HEK293 (cell line): Measurements from ENCODE around the gene TPD52L1.

Source experiments
- CTCF ChIA-PET: fragments of 350-600 bp; formaldehyde crosslinking; extraction: SDS; loops from one replicate; lab custom pipeline; 2021; ENCODE audit warnings: antibody characterized with exemption; lab: Yijun Ruan, JAX
- POLR2A ChIA-PET: fragments of 300-600 bp; formaldehyde crosslinking; extraction: SDS; loops from one replicate; lab custom pipeline; 2020; ENCODE audit warnings: antibody characterized with exemption, inconsistent platforms; lab: Yijun Ruan, JAX
- H3K27ac ChIP-seq: fragments of 200-500 bp; sonication (Bioruptor generic); 2 replicates; pipeline ENCODE4 v1.5.1; 2014; ENCODE audit warnings: low read depth, low read length, control low read depth, inconsistent platforms; ENCODE audit errors: extremely low read depth
- H3K36me3 ChIP-seq, 2 experiments: fragments of 200-500 bp in 1 of 2; sonication (Bioruptor generic) in 1 of 2; 1 replicate in 1 of 2; 2 replicates in 1 of 2; pipeline ENCODE4 v1.5.1; 2014 to 2017; ENCODE audit warnings: inconsistent platforms in 2 of 2, low read length in 2 of 2; ENCODE audit not compliant: control insufficient read depth in 2 of 2, insufficient read depth in 1 of 2
- H3K4me1 ChIP-seq: fragments of 200-500 bp; sonication (Bioruptor generic); 2 replicates; pipeline ENCODE4 v1.5.1; 2014; ENCODE audit warnings: mild to moderate bottlenecking, low read length, inconsistent platforms; ENCODE audit not compliant: control insufficient read depth, insufficient read depth
- H3K4me3 ChIP-seq: 2 replicates; pipeline ENCODE4 v1.5.1; 2011; ENCODE audit warnings: low read depth, mild to moderate bottlenecking, control low read depth, low read length, moderate library complexity
- H3K9me3 ChIP-seq: fragments of 200-500 bp; sonication (Bioruptor generic); 2 replicates; pipeline ENCODE4 v1.5.1; 2014; ENCODE audit warnings: low read depth, low read length, inconsistent platforms; ENCODE audit not compliant: control insufficient read depth, insufficient read depth
- GLI4 ChIP-seq: fragments of 450-650 bp; formaldehyde crosslinking; IDR thresholded peaks from 2 replicates; pipeline ENCODE4 v1.5.1; 2016; ENCODE audit warnings: missing biosample characterization, missing genetic modification characterization
- KLF8 ChIP-seq: fragments of 450-650 bp; formaldehyde crosslinking; IDR thresholded peaks from 2 replicates; pipeline ENCODE4 v1.5.1; 2016; ENCODE audit warnings: missing biosample characterization, missing genetic modification characterization
- PRDM4 ChIP-seq: fragments of 450-650 bp; formaldehyde crosslinking; IDR thresholded peaks from 2 replicates; pipeline ENCODE4 v1.5.1; 2017; ENCODE audit warnings: missing biosample characterization, missing genetic modification characterization
- SP2 ChIP-seq: fragments of 450-650 bp; formaldehyde crosslinking; IDR thresholded peaks from 2 replicates; pipeline ENCODE4 v1.5.1; 2016; ENCODE audit warnings: missing biosample characterization, missing genetic modification characterization
- ZBTB8A ChIP-seq: fragments of 450-650 bp; formaldehyde crosslinking; IDR thresholded peaks from 2 replicates; pipeline ENCODE4 v1.5.1; 2016; ENCODE audit warnings: missing biosample characterization, missing genetic modification characterization
- ZNF133 ChIP-seq: fragments of 450-650 bp; formaldehyde crosslinking; IDR thresholded peaks from 2 replicates; pipeline ENCODE4 v1.5.1; 2016; ENCODE audit warnings: missing biosample characterization, missing genetic modification characterization
- ZNF140 ChIP-seq: fragments of 450-650 bp; formaldehyde crosslinking; IDR thresholded peaks from 2 replicates; pipeline ENCODE4 v1.5.1; 2016; ENCODE audit warnings: missing biosample characterization, missing genetic modification characterization
- ZNF211 ChIP-seq: fragments of 450-650 bp; formaldehyde crosslinking; IDR thresholded peaks from 2 replicates; pipeline ENCODE4 v1.5.1; 2016; ENCODE audit warnings: low read depth, missing biosample characterization, missing genetic modification characterization
- ZNF248 ChIP-seq: fragments of 450-650 bp; formaldehyde crosslinking; IDR thresholded peaks from 2 replicates; pipeline ENCODE4 v1.5.1; 2017; ENCODE audit warnings: missing biosample characterization, missing genetic modification characterization
- ZNF350 ChIP-seq: fragments of 450-650 bp; formaldehyde crosslinking; IDR thresholded peaks from 2 replicates; pipeline ENCODE4 v1.5.0; 2017; ENCODE audit warnings: missing biosample characterization, mild to moderate bottlenecking, missing genetic modification characterization
- ZNF362 ChIP-seq: fragments of 450-650 bp; formaldehyde crosslinking; IDR thresholded peaks from 2 replicates; pipeline ENCODE4 v1.5.1; 2016; ENCODE audit warnings: missing biosample characterization, missing genetic modification characterization
- ZNF555 ChIP-seq: fragments of 450-650 bp; formaldehyde crosslinking; conservative IDR thresholded peaks from 2 replicates; pipeline ENCODE4 v1.5.1; 2017; ENCODE audit warnings: missing biosample characterization, mild to moderate bottlenecking, missing genetic modification characterization, inconsistent platforms
- ZNF624 ChIP-seq: fragments of 450-650 bp; formaldehyde crosslinking; IDR thresholded peaks from 2 replicates; pipeline ENCODE4 v1.5.1; 2017; ENCODE audit warnings: missing biosample characterization, missing genetic modification characterization
- ZNF658 ChIP-seq: fragments of 450-650 bp; formaldehyde crosslinking; IDR thresholded peaks from 2 replicates; pipeline ENCODE4; 2016; ENCODE audit warnings: missing biosample characterization, missing genetic modification characterization
- ZNF701 ChIP-seq: fragments of 450-650 bp; formaldehyde crosslinking; IDR thresholded peaks from 2 replicates; pipeline ENCODE4 v1.5.1; 2016; ENCODE audit warnings: missing biosample characterization, missing genetic modification characterization
- ZNF768 ChIP-seq: fragments of 450-650 bp; formaldehyde crosslinking; IDR thresholded peaks from 2 replicates; pipeline ENCODE4 v1.5.1; 2018; ENCODE audit warnings: missing biosample characterization, mild to moderate bottlenecking, missing genetic modification characterization
- ZNF776 ChIP-seq: fragments of 450-650 bp; formaldehyde crosslinking; IDR thresholded peaks from 2 replicates; pipeline ENCODE4 v1.5.0; 2017; ENCODE audit warnings: missing biosample characterization, missing genetic modification characterization, borderline replicate concordance
- TF ChIP-seq, protein P1 (sequence below): fragments of 450-650 bp; formaldehyde crosslinking; IDR thresholded peaks from 2 replicates; pipeline ENCODE4 v1.5.1; 2016; ENCODE audit warnings: missing biosample characterization, missing genetic modification characterization
- TF ChIP-seq, protein P2 (sequence below): fragments of 450-650 bp; formaldehyde crosslinking; IDR thresholded peaks from 2 replicates; pipeline ENCODE4 v1.5.1; 2017; ENCODE audit warnings: missing biosample characterization, missing genetic modification characterization
- TF ChIP-seq, protein P3 (sequence below): fragments of 450-650 bp; formaldehyde crosslinking; IDR thresholded peaks from 2 replicates; pipeline ENCODE4 v1.5.1; 2016; ENCODE audit warnings: missing biosample characterization, missing genetic modification characterization, borderline replicate concordance

Gene TPD52L1

DNA sequence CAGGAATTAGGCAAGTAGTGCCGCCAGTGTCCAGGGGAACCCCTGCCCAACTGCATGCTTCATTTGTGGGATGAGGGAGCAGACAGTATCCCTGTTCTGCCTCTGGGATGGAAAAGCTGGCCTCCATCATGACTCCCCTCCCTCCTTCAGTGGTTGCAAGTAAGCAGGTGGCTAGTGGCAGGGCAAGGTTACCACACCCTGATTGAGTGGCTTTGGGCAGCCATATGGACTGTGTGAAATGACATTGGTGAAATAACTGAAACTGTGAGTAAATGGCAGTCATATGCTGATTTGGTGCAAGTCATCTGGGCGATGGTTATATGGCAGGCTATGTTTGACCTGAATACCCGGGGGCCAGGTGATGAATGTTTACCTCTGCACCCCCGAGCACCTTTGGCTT, 115.2 kb downstream of the TPD52L1 start (continued):
- TF ChIP-seq ZNF555 (tag by site-specific recombination) = no peak

- Histone ChIP-seq H3K4me3 (no peak overlapping the region), H3K9me3 (no peaks in the 10 kb centered on the region), H3K36me3 (peaks cover 0 to 45% of the 10 kb centered on the region in 2 experiments; a peak in 1 of 3 replicates), H3K4me1 (no peaks in the 10 kb centered on the region), H3K27ac (no peak overlapping the region)
- TF ChIP-seq GLI4 (tag by site-specific recombination) = no peak
- TF ChIP-seq ZNF658 = no peak
- TF ChIP-seq ZNF211 (tag by site-specific recombination) = no peak
- TF ChIP-seq ZNF624 (tag by site-specific recombination) = no peak
- no peak for TF ChIP-seq PRDM4 (tag by site-specific recombination)
- CTCF ChIA-PET = interaction anchor here (1.0 kb wide), 1 partner anchor 78 kb away, joined by 3 read pairs; no protein-coding TSS in a partner anchor
- POLR2A ChIA-PET = no interaction called here
Observed at GRCh38 chr6:125269328-125269985, 115.9 kb downstream of the TPD52L1 start.

- Histone ChIP-seq H3K4me3 (no peak overlapping the region), H3K4me1 (no peaks in the 10 kb centered on the region), H3K9me3 (no peaks in the 10 kb centered on the region), H3K36me3 (peaks cover 0 to 53% of the 10 kb centered on the region in 2 experiments; a peak in 2 of 3 replicates), H3K27ac (no peak overlapping the region)
- TF ChIP-seq ZNF133 (tag by site-specific recombination) = no peak
- TF ChIP-seq, protein P1, sequence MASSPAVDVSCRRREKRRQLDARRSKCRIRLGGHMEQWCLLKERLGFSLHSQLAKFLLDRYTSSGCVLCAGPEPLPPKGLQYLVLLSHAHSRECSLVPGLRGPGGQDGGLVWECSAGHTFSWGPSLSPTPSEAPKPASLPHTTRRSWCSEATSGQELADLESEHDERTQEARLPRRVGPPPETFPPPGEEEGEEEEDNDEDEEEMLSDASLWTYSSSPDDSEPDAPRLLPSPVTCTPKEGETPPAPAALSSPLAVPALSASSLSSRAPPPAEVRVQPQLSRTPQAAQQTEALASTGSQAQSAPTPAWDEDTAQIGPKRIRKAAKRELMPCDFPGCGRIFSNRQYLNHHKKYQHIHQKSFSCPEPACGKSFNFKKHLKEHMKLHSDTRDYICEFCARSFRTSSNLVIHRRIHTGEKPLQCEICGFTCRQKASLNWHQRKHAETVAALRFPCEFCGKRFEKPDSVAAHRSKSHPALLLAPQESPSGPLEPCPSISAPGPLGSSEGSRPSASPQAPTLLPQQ (tag by site-specific recombination) = no peak
- no peak for TF ChIP-seq ZNF350 (tag by site-specific recombination)
- no peak for TF ChIP-seq SP2 (tag by site-specific recombination)
- CTCF ChIA-PET = interaction anchor here (0.7 kb wide), 1 partner anchor 26 kb away, joined by 3 read pairs; no protein-coding TSS in a partner anchor
- POLR2A ChIA-PET = no interaction called here
Observed at GRCh38 chr6:125270380-125270779, 116.8 kb downstream of the TPD52L1 start.

GRCh38 chr6:125271486-125272159, 118.0 kb downstream of the TPD52L1 start:
- Histone ChIP-seq H3K9me3 (no peaks in the 10 kb centered on the region), H3K4me1 (no peaks in the 10 kb centered on the region), H3K27ac (no peak overlapping the region), H3K36me3 (peaks cover 0 to 65% of the 10 kb centered on the region in 2 experiments; a peak in 2 of 3 replicates), H3K4me3 (no peak overlapping the region)
- POLR2A ChIA-PET = no interaction called here
- TF ChIP-seq ZNF768 (tag by site-specific recombination) (no peak), ZNF362 (tag by site-specific recombination) (no peak), ZNF658 (no peak), KLF8 (no peak), ZNF701 (tag by site-specific recombination) (no peak), ZBTB8A (no peak), ZNF248 (no peak), ZNF776 (tag by site-specific recombination) (no peak), ZNF140 (no peak)
- TF ChIP-seq, protein P2, sequence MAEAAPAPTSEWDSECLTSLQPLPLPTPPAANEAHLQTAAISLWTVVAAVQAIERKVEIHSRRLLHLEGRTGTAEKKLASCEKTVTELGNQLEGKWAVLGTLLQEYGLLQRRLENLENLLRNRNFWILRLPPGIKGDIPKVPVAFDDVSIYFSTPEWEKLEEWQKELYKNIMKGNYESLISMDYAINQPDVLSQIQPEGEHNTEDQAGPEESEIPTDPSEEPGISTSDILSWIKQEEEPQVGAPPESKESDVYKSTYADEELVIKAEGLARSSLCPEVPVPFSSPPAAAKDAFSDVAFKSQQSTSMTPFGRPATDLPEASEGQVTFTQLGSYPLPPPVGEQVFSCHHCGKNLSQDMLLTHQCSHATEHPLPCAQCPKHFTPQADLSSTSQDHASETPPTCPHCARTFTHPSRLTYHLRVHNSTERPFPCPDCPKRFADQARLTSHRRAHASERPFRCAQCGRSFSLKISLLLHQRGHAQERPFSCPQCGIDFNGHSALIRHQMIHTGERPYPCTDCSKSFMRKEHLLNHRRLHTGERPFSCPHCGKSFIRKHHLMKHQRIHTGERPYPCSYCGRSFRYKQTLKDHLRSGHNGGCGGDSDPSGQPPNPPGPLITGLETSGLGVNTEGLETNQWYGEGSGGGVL = no peak
- TF ChIP-seq, protein P3, sequence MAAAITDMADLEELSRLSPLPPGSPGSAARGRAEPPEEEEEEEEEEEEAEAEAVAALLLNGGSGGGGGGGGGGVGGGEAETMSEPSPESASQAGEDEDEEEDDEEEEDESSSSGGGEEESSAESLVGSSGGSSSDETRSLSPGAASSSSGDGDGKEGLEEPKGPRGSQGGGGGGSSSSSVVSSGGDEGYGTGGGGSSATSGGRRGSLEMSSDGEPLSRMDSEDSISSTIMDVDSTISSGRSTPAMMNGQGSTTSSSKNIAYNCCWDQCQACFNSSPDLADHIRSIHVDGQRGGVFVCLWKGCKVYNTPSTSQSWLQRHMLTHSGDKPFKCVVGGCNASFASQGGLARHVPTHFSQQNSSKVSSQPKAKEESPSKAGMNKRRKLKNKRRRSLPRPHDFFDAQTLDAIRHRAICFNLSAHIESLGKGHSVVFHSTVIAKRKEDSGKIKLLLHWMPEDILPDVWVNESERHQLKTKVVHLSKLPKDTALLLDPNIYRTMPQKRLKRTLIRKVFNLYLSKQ = no peak
- CTCF ChIA-PET = interaction anchor here (0.6 kb wide), 1 partner anchor 11 kb away, joined by 4 read pairs; no protein-coding TSS in a partner anchor
